CD4-positive, alpha-beta T cell treated with Interleukin-21 for 1 hour (primary cell): ENCODE data around the gene PLXNC1.
A peak's percentile ranks its signal among the peaks of the same experiment; 100 is the strongest.

ENCODE experiments used
- DNase-seq: peaks from one replicate; pipeline ENCODE4 v3.0.0-alpha.2; 2020

The PLXNC1 gene

DNA sequence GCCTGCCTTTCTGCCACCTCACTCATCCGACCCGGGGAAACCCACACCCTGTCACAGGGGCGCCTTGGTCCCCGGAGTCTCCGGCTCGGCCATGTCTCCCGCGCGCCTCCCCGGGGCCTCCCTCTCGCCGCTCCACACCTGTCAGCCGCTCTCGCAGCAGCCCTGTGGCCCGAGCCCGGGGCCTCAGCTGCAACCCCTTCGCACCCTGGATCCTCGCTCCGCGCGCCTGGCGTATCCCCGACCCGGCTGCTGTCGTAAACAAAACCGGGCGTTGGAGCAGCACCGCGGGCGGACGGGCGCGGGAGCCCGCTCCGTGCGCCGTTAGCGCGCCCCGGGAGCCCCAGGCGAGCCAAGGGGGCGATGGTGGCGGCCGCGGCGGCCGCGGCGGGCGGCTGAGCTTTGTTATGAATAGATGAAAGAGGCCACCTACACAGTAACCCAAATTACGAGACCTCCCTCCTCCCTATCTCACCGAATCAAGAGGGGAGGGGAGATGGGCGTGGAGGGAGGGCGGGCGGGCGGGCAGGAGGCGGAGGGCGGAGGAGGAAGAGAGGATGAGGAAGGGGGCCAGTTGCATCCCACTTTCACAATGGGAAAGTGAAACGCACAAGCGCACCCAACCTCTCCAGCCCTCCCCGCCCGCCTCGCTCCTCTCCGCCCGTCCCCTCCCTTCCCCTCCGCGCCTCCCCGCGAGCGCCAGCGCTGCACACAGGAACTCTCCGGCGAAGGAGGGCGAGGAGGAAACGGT lies at the start of gene PLXNC1:
Gene PLXNC1, plus strand, starts transcription at position 587 of the 748 bp plus-strand sequence. CDS start 395 bp downstream, outside the sequence.
- DNase-seq = peak; percentile 77

DNA sequence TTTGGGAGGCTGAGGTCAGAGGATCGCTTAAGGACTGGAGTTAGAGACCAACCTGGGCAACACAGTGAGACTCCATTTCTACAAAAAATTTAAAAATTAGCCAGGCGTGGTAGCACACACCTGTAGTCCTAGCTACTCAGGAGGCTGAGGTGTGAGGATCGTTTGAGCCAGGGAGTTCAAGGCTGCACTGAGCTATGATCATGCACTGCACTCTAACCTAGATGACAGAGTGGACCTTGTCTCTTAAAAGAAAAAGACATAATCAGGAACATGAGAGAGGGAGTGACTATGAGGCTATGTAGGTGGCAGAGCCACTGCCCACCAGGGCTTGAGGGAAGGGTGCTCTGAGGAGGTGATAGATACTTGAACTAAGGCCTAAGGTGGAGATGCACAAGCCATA lies 49.2 kb upstream of the PLXNC1 start:
- no peak for DNase-seq

DNA sequence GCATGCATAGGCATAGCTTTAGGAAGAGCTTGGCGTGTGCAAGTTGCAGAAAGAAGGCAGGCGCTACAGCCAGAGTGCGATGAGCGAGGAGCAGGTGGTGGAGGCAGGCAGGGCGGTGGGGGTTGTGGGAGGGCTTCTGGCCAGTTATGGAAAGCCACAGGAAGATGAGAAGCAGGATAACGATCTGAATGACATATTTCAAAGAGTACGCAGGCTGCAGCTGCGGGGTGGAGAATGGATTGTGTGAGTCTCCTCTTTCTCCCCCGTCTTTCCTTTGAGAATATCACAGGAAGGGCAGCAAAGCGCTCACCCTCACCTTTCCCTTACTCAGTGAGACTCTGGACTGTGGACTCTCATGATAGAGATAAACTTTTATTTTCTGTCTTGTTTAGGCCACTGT lies 48.7 kb upstream of the PLXNC1 start:
- DNase-seq = no peak

DNA sequence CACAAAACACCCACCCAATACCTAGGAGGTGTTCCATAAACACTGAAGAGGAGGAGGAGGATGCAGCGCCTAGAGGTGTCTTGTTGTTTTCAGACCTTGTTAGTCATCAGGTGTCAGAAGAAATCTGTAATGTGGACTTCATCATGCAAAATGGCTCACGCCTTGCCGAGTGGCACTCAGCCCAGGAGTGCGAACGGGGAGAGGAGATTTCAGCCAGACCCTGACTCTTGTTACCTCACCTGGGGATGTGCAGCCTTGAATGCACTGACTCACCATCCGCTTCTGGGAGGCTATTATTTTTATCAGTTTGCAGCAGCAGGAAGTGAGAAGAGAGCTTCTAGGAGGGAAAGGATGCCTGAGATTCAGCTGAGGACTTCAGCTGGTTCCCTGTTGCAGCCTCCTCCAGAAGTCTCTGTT lies 48.2 kb upstream of the PLXNC1 start:
- no peak for DNase-seq

DNA sequence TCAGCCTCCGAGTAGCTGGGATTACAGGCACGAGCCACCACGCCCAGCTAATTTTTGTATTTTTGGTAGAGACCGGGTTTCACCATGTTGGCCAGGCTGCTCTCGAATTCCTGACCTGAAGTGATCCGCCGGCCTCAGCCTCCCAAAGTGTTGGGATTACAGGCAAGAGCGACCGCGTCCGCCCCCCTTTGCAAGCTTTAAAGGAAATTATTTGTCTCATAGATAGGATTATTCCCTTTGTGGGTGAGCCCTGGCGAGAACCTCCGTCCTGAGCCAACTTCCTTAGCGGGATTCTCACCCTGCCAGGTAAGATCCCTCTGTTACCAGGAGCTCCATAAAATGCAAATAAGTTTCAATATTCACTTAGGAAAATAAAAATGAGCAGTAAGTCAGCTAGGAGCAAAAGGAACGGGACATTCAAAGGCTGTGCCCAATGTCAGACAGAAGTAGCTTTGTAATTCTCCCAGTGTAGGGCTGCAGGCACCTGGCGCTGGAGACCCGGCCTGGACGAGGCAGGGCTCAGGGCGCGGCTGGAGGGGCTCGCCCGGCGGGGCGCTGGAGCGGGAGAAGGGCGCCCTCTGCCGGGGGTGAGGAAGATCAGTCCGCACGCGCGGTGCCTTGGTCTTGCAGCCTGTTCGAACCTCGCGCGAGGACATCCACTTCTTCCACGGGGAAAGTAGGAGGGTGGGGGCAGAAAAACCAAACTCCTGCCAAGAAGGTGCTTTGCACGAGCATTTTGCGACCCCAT lies 47.2 kb upstream of the PLXNC1 start:
- peak; percentile 77 for DNase-seq

DNA sequence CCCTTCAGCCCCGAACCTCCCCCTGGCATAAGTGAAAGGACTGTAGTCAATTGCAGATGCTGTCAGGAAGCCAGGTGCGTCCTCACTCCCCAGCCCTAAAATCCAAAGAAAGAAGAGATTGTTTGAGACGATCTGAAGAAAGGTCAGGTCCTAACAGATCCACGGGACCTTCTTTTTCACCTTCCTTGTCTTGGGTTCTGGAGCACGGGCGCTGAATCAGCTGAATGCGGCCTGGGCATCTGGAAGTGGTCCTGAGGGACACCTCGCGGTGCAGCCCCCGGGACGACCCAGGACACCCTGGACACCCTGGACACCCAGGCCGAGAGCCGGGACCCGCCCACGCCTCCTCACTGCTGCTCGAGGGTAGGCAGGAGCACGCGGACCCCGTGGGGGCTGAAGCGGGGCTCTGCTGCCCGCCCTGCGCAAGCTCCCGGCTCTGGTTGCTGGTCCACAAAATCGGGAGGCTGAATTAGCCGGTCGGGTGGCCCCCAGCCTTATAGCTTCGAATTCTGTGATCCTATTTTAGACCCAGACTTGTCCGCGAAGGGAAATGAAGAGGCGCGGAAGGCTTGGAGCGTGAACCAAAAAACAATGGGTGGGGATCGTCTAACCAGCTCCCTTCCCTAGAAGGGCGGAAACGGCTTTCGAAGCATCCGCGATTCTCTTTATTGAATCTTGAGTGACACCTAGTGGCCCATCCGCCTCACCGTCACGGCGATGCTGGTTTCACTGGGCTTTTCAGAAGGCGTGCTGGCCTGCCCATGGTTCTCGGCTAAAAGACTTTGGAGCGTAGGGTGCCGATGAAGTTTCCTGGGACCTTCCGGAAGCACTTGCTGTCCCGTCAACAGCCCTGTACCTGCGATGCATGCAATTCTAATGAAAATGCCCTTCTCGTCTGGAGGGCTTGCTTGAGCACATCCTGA lies 46.4 kb upstream of the PLXNC1 start:
- peak; percentile 89 for DNase-seq

DNA sequence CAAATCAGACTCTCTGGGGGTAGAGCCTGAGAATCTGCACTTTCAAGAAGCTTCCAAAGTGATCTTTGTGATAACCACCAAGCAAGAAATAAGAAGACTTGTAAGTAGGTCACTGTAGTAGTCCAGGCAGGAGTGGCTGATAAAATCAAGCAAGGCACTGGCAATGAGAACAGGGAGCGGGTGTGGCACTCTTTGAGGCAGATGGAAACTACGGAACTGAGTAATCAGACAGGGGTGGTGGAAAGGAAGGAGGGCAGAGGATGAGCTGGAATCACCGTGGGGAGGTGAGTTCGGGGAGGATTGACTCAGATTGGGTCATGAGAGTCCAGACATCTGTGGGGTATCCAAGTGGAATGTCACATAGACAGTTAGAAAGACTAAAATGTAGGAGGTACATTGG lies 44.4 kb upstream of the PLXNC1 start:
- DNase-seq = no peak

DNA sequence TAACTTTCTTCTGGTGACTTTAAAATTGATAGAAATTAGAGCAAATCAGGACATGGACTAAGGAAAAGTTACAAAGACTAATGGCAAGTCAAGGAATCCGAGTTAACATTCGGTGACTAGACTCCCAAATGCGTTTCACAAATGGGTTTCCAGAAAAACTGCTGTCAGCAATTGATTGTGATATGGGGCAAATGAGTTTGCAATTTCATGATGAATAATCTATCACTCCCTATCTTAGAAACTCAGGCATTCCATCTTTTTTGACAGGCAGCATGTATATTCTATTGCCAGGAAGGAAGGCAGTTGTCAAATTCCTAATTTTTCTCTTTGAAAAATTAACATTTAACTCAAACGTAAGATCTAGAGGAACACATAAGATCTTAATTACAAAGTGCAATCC lies 40.5 kb upstream of the PLXNC1 start:
- no peak for DNase-seq

DNA sequence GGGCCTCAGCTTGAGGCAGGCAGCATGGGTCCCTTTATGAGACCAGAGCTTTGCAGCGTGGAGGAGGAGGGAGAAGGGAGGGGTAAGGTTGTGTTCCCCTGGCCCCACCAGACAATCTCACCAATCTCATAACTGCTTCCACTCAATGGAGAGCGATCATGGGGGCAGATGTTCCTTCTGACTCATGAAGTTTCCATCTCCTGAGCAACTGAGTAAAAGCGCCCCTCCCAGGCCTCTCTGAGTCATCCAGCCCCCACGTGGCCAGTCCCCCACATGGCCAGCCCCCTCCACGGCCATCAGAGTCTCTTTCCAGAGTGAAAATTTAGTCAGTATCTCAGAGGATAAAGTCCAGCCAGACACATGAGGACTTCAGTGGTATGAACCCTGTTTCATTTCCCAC lies 39.2 kb upstream of the PLXNC1 start:
- DNase-seq = no peak

DNA sequence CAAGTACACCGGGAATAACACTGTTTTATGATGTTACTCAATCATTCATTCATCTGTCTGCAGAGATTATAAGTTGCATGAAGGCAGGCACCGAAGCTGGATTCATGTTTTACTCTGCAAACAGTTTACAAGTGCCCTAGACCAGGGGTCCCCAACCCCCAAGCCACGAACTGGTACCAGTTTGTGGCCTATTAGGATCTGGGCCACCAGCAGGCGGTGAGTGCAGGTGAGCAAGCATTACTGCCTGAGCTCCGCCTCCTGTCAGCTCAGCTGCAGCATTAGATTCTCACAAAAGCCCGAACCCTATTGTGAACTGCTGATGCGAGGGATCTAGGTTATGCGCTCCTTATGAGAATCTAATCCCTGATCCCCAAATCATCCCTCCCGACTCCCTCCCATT lies 38.1 kb upstream of the PLXNC1 start:
- DNase-seq = no peak

DNA sequence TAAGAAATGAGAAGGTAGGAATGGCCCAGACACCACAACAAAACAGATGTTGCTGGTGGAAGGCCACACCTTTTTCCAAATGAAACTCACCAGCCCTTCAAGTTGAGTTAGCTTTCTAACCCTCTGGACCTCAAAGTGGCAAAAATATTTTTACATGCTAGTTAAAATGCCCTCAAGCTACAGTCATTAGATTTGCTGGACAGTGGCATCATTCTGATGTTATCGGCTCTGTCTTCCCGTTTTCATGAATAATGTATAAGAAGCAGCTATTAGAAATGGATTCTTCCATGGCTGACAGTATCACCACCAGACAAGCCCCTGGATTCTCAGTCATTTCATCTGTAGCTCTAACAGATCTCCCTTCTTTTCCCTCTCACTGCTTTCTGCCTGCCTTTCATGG lies 37.1 kb upstream of the PLXNC1 start:
- no peak for DNase-seq

DNA sequence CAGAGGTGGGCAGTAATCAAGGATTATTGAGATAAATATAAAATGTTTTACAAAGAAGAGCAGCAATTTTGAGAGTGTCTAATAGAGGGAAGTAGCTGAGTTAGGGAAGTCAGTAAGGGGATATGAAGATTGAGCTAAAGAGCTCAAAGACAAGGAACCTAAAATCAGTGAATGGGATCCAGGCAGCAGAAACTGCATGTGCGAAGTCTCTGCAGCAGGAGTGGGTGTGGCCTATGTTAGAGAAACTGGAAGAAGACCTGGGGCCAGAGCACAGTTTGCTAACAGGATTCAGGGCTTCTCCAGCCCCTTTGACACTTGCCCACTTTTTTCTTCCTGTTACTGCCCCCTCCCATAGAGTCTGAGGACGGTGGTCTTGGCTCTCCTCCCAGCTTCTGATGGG lies 36.3 kb upstream of the PLXNC1 start:
- no peak for DNase-seq

DNA sequence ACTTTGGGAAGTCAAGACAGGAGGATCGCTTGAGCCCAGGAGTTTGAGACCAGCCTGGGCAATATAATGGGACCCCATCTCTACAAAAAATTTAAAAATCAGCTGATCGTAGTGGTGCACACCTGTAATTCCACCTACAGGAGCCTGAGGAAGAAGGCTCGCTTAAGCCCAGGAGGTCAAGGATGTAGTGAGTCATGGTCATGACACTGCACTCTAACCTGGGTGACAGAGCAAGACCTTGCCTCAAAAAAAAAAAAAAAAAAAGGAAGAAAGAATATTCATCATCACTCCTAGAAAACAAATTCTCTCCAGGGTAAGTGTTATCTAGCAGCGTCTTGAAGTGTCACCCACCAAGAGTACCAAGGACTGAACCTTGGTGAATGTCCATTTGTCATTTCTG lies 34.2 kb upstream of the PLXNC1 start:
- no peak for DNase-seq

DNA sequence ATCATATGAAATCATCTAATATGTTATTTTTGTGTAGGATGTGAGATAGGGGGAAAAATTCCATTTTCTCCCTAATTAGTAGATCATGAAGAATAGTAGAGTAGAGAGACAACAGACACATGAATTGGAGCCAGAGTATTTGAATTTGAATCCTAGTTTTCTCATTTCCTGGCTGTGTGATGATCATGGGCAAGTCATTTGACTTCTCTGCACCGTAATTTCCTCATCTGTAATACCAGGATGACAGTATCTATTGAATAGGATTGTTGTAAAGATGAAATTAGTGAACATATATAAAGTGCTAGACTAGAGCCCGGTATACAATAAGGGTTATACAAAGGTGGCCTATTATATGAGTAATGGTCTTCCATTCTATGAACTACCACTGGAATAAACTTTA lies 32.2 kb upstream of the PLXNC1 start:
- DNase-seq = no peak

DNA sequence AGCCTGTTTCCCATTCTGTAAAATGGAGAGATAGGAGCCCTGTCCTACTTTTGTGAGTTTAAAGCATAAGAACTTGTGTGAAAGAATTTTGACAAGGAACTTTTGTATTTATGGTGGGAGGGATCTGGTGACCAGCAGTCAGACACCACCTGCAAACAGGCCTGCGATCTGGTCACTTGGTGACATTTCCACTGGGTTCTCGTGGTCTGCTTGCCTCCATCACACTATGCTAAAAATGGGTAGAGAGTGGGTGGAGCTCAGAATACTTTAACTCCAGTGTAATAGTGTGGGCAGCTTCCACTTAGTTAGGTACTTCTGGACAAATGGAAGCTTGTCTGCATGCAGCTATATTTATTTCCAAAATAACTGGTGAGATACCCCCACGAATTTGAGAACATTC lies 26.5 kb upstream of the PLXNC1 start:
- no peak for DNase-seq

DNA sequence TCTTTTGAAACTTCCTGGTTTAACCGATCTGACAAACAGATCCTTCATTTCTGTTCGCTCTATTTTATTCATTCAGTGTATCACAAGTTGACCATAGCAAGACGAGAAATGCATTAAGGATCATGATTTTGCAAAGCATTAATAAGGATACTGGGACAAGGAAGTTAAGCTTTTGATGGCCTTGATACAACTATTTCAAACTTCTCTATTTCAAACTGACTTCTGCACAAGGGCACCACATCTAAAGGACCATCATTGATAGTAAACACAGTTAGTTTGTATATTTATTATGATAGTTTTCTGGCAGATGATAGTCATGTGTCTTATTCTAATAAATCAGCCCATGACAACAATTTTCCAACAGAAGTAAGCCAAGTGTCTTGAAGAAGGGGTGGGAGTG lies 25.8 kb upstream of the PLXNC1 start:
- no peak for DNase-seq

DNA sequence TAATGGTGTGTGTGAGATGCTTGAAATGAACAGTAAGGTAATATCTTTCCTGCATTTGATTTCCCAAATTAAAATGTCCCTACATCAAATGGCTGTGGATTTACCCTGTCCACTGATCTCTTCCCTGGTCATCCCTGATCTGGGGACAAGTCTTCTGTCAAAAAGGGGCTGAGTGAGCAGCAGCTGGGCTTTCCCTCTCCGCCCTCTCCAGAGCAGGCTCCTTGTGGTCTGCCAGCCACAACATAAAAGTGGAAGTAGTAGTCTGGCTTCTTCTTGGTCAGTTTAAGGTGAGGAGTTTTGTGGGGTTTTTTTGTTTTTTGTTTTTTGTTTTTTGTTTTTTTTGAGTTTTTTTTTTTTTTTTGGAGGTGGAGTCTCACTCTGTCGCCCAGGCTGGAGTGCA lies 25.2 kb upstream of the PLXNC1 start:
- DNase-seq = no peak

DNA sequence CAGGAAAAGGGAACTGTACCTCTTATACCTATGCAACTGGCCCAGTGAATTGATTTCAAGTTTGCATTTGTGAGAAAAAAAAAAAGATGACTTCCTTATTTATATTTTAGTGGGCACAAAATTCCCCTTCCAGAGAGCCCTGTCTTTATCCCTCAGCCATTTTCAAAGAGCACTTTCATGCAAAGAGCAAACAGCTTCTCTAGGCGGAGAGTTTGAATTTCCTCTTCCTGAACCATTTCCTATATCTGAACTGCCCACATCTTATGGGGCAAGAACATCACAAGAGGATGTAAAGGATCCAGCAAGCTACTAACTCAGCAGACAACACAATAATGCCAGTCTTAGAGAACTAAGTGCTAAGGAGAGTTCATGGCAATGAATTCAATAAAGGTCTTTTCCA lies 22.3 kb upstream of the PLXNC1 start:
- no peak for DNase-seq

DNA sequence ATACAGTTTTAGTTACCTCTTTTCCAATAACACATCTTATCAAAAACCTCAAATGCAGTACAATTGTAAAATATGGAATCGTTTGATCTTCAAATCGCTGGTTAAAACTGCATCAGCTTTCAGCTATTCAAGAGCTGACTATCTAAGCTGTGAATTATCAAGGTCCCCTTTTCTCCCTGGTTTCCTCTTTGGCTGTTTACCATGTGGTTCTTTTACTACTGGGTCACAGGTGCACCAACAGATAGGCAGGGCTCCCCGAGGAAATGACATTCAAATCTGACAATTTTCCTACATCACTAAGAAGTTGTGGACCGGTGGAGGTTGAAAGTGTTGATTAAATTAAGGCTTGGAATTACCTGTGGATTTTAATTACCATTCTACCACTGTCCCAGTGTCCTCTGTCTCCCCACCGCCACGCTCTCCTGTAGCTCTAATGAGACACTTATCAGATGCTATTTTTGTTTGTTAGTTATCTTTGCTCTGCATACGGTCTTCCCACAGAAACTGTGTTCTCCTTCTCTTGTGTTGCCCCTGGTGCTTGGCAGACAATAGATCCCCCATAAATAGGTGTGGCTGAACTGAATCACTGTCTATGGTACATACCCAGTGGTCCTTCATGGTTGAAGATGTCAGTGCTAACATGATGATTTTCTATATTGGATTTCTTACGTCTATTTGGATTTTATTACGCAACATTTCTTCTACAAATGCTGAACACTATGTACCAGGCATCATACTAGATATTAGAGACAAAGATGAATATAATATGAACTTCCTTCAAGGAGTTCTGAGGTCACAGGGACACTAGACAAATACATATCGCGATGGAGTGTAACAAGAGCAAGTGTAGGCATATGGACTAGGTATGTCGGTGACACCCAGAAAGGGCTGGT lies 20.9 kb upstream of the PLXNC1 start:
- DNase-seq = no peak

DNA sequence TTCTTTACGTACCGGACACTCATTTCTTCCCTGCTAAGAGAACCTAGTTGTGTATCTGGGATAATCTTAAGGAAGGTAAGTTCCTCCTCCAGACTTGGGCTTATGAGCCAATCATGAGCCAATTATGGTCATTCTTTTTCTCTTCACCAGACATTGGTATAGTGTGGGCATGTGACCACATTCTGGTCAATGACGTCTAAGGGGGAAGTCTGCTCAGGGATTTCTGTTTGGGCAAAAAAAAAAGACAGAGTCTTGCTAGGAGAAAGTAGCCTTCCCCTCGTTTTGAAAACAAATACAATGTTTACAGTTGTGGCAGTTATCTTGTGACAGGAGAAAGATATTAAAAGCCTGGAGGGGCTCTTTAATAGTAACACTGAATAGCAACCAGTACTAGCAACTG lies 20.1 kb upstream of the PLXNC1 start:
- DNase-seq = no peak

DNA sequence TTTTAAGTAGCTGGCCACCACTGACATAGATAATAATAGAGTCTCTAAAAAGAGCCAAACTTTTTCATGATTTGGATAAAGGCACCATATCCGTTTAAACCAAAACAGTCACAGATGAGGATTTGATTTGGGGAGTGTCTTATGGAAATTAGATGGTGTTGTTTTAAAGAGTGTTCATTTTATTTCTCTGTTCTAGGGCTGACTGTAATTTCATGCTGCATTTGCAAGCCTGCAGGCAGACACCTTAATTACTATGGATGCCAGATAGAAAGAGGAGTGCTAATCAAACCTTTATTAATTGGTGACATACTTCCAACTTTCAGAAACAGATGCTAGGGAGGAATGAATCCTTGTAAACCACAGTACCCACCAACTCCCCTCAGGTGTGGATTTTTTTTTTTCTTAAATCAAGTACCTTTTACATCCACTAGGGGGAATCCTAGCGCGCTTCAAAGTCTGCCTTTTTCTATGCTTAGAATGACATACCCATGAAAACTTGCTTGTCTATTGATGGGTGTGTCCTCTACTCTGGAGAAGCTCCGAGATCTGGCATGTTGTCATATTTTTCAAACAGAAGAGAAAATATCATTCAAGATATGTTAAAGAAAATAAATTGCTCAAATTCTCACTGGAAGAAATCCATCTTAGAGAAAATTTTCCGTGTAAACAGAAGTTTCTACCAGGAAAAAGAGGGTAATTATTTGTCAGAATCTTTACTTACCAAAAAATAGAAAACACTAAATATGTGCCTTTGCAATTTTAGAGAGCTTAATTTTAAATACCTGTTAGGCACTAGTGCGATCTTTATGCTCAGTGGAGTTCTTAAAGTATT lies 14.2 kb upstream of the PLXNC1 start:
- peak; percentile 63 for DNase-seq

DNA sequence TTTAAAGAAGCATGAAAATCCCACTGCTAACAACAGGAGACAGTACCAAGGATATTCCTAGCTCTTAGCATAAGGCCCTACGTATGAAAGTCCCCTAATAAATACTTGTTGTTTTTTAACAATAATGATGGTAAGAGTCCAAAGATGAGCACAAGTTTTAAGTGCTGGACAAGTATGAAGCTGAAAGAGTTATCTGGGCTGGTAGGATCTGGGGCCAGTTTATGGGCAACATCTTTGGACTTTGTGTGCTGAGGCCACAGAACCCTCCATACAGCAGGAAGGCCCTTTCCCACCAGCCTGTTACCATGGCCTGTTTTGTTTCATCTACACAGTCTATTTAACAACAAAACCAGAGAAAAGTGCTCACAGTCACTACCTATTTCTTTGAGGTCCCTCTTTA lies 12.5 kb upstream of the PLXNC1 start:
- no peak for DNase-seq
